Measurements from ENCODE around the gene SEPTIN1. TPM values are rescaled to one million over a fixed set of nuclear protein-coding genes. Genes with fewer than 3 reads are reported as not detected.

SEPTIN1 gene
- total and polyA plus RNA-seq, 3 donors from 2014 or later, result 0.63 to 3.9 (median 2.4) TPM

DNA sequence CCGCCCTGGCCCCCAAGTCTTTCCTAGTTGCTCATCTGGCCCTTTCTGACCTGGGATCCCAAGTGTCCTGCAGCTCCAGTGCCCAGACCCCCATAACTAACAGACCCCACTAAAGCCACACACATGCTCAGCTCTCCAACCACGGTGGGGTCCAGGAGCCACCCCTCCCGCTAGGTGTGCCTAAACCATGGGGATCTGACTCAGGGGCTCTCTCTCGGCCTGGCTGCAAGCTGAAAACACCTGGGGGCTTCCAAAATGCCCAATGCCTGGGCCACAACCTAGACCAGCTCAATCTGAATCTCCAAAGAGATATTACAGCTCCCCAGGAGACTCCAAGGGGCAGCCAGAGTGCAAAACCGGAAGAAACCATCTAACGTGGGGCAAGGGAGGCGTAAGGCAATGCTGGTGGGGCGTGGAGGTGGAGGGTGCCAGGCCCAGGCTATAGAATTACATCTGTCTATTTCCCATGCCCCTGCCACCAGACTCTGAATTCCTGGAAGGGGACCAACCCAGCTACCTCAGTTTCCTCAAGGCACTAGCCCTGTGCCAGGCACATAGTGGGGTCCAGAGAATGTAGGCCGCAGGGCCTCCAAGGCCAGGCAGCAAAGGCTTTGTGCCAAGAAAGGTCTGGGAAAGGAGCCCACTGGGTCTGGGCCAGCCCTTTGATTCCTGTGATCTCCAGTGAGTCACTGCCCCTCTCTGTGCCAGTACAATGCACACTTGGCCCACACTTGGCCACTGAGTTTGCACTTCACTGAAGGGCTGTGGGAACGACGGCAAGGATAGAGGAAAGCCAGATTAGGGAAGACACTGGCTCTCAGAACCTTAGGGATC is 30.6 kb downstream of the SEPTIN1 start:
- Histone ChIP-seq H3K9me3 (no peaks in the 10 kb centered on the region), H3K27me3 (no peaks in the 10 kb centered on the region), H3K4me3 (no peak overlapping the region), H3K27ac (peak overlapping the region; percentile 50 to 75), H3K36me3 (ENCODE audit: low read depth, missing control alignments) (no peaks in the 10 kb centered on the region), H3K4me1 (peaks cover 35% of the 10 kb centered on the region)
- 50 to 65% methylated on average over 6 to 11 of the region's 11 CpGs for WGBS, 2 donors
- peak; percentile 85 for DNase-seq
- no peak for TF ChIP-seq CTCF (IDR thresholded peaks at IDR 0.05)
- no peak for TF ChIP-seq POLR2A (IDR thresholded peaks at IDR 0.05)
- intact Hi-C loops (cut with DNase I; ENCODE audit: low total_unique reads), result no loop called here

DNA sequence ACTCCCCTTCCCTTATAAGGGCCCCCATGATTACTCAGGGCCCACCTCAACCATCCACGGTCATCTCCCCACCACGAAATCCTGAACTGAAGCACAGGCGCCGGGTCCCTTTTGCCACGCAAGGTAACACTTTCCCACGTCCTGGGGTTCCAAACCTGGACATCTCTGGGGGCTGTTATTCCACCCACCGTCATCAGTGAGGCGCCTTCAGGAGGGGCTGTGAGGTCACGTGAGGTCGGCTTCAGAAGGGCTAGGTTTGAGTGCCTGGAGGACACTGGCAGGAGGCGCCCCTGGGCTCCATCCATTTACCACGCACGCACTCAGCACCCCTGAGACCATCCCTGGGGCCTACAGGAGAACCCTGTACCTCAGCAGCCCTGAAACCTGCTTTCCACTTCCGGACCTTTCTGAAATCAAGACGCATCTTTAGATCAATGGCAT is 31.3 kb downstream of the SEPTIN1 start:
- Histone ChIP-seq H3K4me1 (peaks cover 29% of the 10 kb centered on the region), H3K9me3 (no peaks in the 10 kb centered on the region), H3K36me3 (ENCODE audit: low read depth, missing control alignments) (no peaks in the 10 kb centered on the region), H3K4me3 (no peak overlapping the region), H3K27ac (no peak overlapping the region), H3K27me3 (no peaks in the 10 kb centered on the region)
- WGBS, 2 donors, result 88 to 96% methylated on average over 10 to 15 of the region's 15 CpGs
- no peak for DNase-seq
- intact Hi-C loops (cut with DNase I; ENCODE audit: low total_unique reads), result no loop called here
- TF ChIP-seq CTCF (IDR thresholded peaks at IDR 0.05) (no peak), POLR2A (IDR thresholded peaks at IDR 0.05) (no peak)

DNA sequence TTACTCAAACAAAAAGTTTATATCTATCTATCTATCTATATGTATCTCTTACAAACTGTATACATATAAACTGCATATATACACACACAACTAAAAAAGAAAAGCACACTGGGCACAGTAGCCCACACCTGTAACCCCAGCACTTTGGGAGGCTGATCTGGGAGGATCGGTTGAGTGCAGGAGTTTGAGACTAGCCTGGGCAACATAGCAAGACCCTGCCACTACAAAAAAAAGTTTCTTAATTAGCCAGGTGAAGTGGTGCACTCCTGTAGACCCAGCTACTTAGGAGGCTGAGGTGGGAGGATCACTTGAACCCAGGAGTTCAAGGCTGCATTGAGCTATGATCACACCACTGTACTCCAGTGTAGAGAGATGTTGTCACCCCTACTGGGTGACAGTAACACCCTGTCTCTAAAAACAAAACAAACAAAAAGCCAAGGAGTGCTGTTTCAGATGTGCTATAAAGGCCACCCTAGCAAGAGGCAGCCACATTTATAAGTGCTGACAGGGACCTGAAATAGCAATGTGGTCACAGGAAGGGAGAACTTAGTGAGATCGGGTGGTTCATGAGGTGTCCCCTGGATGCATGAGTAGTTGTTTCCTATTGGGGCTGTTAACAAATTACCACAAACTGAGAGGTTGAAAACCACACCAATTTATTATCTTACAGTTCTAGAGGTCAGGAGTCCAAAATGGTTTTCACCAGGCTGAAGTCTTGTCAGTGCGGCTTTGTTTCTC is 32.1 kb downstream of the SEPTIN1 start:
- intact Hi-C loops (cut with DNase I; ENCODE audit: low total_unique reads), result no loop called here
- Histone ChIP-seq H3K27me3 (no peaks in the 10 kb centered on the region), H3K27ac (no peak overlapping the region), H3K4me3 (no peak overlapping the region), H3K36me3 (ENCODE audit: low read depth, missing control alignments) (no peaks in the 10 kb centered on the region), H3K4me1 (peaks cover 23% of the 10 kb centered on the region), H3K9me3 (no peaks in the 10 kb centered on the region)
- TF ChIP-seq CTCF (IDR thresholded peaks at IDR 0.05) (no peak), POLR2A (IDR thresholded peaks at IDR 0.05) (no peak)
- DNase-seq, result no peak
- WGBS, 2 donors, result 89% methylated on average over 3 of the region's 3 CpGs

GRCh38 chr16:30349675-30350074 is 32.7 kb downstream of the SEPTIN1 start:
- Histone ChIP-seq H3K4me3 (no peak overlapping the region), H3K36me3 (ENCODE audit: low read depth, missing control alignments) (no peaks in the 10 kb centered on the region), H3K9me3 (no peaks in the 10 kb centered on the region), H3K27ac (no peak overlapping the region), H3K27me3 (no peaks in the 10 kb centered on the region), H3K4me1 (peaks cover 23% of the 10 kb centered on the region)
- 84 to 85% methylated on average over 3 of the region's 3 CpGs for WGBS, 2 donors
- intact Hi-C loops (cut with DNase I; ENCODE audit: low total_unique reads), result no loop called here
- DNase-seq, result no peak
- TF ChIP-seq CTCF (IDR thresholded peaks at IDR 0.05) (no peak), POLR2A (IDR thresholded peaks at IDR 0.05) (no peak)
